ENCODE data around the gene FBXO36. TPM values are rescaled to one million over a fixed set of nuclear protein-coding genes. Genes with fewer than 3 reads are reported as not detected.
"Not testable (repeated sequence)": the region's sequence is repeated elsewhere in the genome, so short reads cannot be mapped to it uniquely, and the experiment has no call there.

Gene FBXO36
- total RNA-seq, 1 experiment from 2014 or later: 5.0 TPM

DNA sequence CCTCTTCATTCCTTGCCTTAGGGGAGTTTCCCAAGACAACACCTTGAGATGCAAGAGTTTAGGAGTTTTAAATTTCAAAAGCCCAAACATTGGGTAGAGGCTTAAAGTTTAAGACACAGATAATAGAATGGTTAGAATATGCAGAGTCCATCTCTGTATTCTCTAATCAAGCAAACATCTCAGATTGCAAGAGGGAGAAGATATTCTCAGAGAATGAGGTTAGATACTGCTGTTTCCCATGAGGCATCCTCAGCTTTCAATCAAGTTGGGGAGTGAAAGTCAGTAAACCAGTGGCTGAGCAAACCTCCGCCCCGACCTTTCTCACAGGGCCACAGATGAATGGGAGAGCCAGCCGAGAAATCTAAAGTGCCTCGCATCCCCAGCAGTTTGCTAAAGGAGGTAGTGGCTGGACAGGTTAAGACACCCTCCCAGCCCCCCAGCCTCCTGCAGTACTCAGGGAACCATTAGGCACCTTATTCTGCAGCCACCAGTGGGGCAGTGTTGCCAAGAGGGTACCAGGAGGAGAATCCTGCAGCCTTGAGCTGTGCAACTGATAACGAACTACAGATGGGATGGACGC, 30.0 kb downstream of the FBXO36 start:
- in situ Hi-C loops (cut with HindIII; ENCODE audit: low sequenced_read_pairs): no loop called here
- DNase-seq (ENCODE audit: low spot score): no peak

DNA sequence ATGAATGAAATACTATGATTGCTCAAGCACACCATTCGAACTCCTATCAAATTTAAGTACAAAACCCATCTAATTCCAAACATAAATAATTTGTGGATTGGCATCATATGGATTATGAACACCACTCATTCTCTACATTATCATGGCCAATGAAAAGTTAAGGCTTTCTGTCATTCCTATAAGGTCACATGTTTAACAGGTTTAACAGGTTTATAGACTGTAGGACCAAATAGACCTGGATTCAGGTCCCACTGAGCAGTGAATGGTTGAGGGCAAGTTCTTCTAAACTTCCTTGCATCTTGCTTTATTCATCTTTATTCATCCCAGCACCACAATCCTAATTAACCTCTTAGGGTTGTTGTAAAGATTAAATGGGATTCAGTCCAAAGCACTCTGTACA, 33.4 kb downstream of the FBXO36 start:
- in situ Hi-C loops (cut with HindIII; ENCODE audit: low sequenced_read_pairs): no loop called here
- DNase-seq (ENCODE audit: low spot score): no peak

DNA sequence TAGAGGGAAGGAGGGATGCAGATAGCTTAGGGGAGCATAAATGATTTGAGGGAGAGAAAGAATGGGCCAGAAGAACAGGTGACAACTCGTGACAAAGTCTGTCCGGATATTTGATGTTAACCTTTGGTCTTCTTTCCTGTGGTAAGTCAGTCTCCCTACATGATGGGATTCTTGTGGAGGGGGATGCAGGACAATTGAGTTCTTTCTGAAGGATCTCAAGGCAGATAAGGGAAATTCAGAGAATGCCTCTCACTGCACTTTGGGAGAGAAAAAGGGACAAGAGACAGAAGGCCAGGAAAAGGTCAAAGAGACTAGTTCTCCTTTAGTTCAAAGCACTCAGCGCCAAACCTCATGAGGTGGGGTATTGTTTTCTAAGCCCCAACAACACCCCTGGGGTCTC, 34.2 kb downstream of the FBXO36 start:
- in situ Hi-C loops (cut with HindIII; ENCODE audit: low sequenced_read_pairs): no loop called here
- DNase-seq (ENCODE audit: low spot score): no peak

DNA sequence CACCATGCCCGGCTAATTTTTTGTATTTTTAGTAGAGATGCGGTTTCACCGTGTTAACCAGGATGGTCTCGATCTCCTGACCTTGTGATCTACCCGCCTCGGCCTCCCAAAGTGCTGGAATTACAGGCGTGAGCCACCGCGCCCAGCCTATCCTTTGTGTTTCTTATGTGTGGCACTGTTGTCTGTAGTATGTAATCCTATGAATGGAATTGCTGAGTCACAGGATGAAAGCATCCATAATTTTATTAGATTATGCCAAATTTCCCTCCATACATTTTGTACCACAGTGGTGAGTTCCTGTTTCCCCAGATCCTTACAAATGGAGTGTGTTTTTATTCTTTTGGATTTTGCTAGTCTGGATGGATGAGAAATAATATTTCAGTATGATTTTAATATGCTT, 41.3 kb downstream of the FBXO36 start:
- DNase-seq (ENCODE audit: low spot score); in situ Hi-C loops (cut with HindIII; ENCODE audit: low sequenced_read_pairs): not testable (repeated sequence)

DNA sequence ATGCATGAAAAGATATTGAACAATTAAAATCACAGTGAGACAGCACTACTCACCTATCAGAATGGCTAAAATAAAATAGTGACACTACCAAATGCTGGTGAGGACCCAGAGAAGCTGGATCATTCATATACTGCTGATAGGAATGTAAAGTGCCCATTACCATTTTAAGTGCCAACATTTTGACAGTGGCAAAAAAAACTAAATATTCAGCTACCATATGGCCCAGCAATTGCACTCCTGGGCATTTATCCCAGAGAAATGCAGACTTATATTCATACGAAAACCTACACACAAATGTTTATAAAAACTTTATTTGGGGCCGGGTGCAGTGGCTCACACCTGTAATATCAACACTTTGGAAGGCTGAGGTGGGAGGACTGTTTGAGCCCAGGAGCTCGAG, 47.6 kb downstream of the FBXO36 start:
- in situ Hi-C loops (cut with HindIII; ENCODE audit: low sequenced_read_pairs): no loop called here
- no peak for DNase-seq (ENCODE audit: low spot score)

DNA sequence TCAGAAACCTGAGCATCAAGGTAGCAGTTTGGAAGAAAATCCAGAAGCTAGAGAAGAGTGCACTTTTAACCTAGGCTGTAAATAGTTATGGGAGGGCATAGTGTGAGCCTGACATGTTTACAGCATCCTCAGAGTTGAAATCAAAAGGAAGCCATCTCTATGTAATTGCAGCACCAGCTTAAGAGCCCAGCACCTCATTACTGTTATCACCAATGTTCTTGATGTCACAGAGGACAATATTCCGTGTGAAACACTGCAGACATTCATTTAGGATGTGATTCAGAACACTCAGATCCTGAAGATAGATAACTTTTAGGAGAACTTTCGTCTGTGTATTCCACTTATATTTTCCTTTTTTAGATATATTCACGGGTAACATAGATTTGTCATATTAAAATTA, 48.1 kb downstream of the FBXO36 start:
- no peak for DNase-seq (ENCODE audit: low spot score)
- in situ Hi-C loops (cut with HindIII; ENCODE audit: low sequenced_read_pairs): no loop called here

DNA sequence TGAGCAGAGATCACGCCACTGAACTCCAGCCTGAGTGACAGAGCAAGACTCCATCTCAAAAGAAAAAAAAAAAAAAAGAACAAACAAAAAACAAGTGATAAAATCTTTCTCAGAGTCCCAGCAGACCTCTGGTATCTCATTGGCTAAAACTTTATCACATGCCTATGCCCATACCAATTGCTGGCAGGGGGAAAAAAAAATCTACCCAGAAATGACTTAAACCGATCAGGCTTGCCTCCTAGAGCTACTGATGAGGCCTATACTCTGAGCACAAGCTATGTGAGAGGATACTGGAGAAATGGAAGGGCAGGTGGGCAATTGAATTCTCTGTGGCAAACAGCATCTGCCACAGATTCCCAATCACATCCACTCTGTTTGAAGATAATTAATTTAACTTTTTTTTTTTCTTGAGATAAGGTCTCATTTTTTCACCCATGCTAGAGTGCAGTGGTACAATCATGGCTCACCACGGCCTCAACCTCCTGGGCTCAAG, 49.0 kb downstream of the FBXO36 start:
- in situ Hi-C loops (cut with HindIII; ENCODE audit: low sequenced_read_pairs): no loop called here
- no peak for DNase-seq (ENCODE audit: low spot score)

DNA sequence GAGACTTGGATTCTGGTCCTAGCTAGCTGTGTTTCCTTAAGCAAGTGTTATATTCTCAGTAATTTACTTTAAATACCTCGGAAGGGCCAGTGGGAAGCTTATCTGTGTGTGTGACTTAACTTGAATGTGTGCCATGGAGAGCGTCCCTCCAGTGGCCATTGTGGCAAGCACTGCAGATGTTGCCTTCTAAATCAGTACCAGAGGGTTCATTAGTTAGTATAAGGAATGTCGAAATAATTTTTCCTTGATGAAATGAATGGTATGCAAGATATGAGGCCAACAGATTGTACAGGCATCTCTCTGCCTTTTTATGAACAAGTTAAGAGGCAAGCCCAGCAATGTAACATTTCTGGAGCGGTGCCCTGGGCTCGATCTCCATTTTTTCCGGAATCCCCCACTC, 52.0 kb downstream of the FBXO36 start:
- in situ Hi-C loops (cut with HindIII; ENCODE audit: low sequenced_read_pairs): no loop called here
- no peak for DNase-seq (ENCODE audit: low spot score)

DNA sequence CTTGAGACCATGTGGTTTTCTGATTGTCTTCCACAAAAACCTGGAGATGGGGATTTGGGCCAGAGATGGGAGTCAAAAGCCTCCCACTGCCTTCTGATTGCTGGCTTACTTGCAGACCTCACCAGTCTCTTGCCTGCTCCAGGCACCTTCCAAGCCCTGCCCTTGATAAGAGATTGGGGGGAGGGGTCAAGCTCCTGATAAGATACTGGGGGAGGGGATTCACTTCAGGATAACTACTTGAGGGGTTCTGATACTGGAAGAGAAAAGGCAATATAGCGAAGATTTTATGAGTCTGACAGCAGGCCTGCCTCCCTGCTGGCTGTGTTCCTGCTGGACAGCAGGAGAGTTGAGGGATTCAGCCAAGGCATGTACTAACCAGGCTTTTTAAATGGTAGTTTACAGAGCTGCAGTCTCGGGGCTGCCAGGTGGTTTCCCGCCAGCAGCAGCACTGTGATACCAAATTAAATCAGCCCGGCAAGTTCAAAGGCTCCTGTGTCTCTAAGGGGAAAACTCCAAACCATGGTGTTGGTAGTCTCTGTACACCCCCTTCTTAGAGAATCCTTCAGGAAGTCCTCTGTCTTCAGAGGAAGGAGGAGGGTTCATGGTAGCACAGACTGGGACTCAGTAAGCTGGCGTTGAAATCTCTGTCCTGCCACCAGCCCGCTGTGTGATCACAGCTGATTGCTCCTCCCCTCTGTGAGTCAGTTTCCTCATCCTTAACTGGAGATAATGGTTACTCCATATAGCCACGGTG, 58.3 kb downstream of the FBXO36 start:
- peak; percentile 96 for DNase-seq (ENCODE audit: low spot score)
- in situ Hi-C loops (cut with HindIII; ENCODE audit: low sequenced_read_pairs): no loop called here

DNA sequence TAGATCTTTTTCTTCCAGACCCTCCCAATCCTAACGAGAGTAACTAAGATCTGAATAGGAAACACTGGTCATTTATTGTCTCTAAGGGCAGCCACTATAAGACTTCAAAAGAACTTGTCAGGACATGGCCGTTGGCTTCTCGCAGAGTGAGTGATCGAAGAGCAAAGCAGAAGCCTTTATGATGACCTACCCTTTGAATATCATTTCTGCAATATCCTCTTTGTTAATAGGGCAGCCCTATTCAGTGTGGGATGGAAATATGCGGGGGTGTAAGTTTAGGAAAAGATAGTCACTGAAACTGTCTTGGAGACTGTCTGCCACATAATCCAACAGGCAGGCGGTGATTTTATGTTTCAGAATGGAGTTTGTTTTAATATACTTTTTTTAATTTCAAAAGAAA, 70.9 kb downstream of the FBXO36 start:
- in situ Hi-C loops (cut with HindIII; ENCODE audit: low sequenced_read_pairs): no loop called here
- no peak for DNase-seq (ENCODE audit: low spot score)

DNA sequence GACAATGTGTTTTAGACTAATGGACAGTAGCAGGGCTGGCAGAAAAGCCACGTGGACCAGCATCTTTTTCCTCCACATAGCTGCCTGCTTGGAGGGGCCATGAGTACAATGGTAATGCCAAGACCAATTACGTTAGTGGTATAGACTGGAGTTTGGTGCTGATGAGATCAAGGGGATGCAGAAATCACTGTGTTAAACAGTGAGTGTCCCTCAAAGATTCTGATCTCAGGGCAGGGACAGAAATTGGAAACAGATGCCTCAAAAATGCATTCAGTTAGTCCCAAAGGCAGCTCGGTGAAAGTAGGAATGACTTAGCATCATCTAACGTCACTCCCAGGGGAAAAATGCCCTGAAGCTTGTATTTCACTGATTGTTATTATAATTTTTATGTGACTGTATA, 74.0 kb downstream of the FBXO36 start:
- DNase-seq (ENCODE audit: low spot score): no peak
- in situ Hi-C loops (cut with HindIII; ENCODE audit: low sequenced_read_pairs): no loop called here

DNA sequence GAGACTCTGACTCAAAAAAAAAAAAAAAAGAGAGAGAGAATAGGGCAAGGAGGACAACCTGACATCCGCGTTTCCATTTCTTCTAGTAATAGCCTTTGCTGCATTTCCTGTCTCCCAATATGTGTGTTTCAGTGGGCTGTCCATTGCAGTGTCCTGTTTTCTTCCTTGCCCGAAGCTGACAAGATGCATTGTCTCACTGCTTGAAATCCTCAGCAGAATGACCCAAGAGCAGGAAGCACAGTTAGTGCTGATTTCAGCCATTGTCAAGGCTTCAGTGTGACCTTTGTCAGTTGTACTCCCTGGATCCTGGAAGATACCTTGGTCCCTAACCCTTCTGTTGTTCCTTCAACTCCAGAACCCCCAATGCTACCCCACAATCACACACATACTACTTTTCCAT, 75.3 kb downstream of the FBXO36 start:
- no peak for DNase-seq (ENCODE audit: low spot score)
- in situ Hi-C loops (cut with HindIII; ENCODE audit: low sequenced_read_pairs): no loop called here

DNA sequence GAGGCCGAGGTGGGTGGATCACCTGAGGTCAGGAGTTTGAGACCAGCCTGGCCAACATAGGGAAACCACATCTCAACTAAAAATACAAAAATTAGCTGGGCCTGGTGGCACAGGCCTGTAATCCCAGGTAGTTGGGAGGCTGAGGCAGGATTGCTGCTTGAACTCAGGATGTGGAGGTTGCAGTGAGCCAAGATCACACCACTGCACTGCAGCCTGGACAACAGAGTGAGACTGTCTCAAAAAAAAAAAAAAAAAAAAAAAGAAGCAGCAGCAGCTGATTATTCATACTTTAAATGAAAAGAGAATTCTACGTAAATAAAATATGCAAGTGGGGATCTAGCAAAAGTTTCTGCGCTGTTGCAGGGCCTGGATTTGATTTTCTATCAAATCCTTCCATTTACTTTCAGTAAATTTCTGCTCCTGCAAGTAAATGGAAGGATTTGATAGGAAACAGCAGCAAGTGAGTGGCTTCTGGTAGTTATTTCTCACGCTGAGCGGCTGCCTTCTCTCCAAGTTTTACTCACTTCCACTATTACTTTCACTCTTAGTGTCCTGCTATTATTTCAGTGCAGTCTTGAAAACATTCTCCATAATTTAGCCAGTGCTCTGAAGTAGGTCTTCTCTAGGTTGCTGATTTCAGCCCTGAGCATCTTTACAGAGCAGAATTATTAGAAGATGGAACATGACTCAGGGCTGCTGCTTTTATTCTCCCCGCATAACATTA, 78.0 kb downstream of the FBXO36 start:
- in situ Hi-C loops (cut with HindIII; ENCODE audit: low sequenced_read_pairs): no loop called here
- DNase-seq (ENCODE audit: low spot score): no peak

DNA sequence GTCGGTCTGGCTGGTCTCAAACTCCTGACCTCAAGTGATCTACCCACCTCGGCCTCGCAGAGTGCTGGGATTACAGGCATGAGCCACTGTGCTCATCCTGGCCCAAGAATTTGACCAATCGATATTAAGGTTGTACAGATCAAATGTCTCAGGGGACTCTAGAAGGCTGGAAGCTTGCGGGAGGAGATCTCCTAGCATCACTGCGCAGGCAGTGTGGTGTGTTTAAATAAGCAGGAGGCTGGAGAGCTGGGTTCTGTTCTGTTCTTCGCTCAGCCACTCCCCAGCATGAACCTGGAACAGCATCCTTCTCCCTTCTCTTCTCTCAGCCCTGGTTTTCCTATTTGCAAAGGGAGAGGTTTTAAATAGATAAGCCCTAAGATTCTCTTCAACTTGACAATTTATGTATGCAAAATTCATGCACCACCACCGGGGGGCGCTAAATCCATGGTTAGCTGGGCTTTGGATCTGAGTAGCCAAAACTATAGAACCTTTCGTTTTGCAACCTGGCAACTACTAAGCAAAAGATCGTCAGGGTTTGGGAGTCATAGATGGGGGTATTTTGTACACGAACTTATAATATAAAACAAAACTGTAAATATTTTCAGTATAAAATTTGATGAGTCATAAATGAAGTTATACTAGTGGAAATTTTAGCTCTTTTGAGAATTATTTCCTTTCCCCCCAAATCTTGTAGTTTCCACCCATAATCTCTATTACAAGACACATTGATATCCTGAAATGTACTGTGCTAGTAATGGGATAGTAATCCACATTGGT, 85.8 kb downstream of the FBXO36 start:
- DNase-seq (ENCODE audit: low spot score): peak; percentile 58
- in situ Hi-C loops (cut with HindIII; ENCODE audit: low sequenced_read_pairs): no loop called here

DNA sequence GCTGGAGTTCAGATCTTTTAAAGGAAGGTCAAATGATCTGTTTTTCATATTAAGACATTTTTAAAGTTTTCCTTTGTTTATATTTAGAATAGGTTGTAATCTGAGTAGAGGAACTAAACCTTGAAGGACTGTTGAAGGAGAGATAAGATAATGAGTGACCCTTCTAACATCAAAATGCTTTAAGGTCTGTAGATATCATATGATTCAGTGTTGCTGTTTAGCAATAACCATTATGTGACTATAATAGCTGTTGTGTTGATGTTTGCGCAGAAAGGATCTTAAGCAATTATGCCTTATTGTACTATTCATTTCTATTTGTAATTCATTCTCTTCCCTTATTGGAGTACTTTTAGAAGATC, 86.4 kb downstream of the FBXO36 start:
- in situ Hi-C loops (cut with HindIII; ENCODE audit: low sequenced_read_pairs): no loop called here
- DNase-seq (ENCODE audit: low spot score): no peak

DNA sequence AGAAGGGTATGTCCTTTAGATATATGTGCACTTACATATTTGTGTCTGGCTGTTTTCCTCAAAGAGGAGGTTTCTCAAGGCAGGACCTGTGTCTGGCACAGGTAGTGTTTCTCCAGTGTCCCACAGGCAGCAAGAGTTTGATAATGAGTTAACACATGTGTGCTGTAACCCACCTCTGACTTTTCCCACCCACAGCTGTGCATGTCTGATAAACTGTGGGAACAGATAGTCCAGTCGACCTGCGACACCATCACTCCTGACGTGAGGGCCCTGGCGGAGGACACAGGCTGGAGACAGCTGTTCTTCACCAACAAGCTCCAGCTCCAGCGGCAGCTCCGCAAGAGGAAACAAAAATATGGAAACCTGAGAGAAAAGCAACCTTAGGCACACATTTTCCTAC, 88.2 kb downstream of the FBXO36 start:
- in situ Hi-C loops (cut with HindIII; ENCODE audit: low sequenced_read_pairs): no loop called here
- no peak for DNase-seq (ENCODE audit: low spot score)

DNA sequence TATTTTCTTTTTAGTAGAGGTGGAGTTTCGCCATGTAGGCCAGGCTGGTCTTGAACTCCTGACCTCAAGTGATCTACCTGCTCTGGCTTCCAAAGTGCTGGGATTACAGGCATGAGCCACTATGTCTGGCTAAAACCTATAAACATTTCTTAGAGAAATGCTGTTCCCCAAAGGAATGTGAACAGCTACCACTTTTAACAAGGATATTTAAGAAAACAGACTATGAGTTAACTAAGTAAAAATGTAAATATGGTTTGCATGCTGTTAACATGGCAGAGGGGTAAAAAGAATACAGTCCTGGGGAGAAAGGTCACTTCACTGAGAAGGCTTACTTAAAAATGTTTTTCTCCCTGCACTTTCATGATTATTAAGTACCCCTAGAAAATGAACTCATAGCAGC, 89.3 kb downstream of the FBXO36 start:
- in situ Hi-C loops (cut with HindIII; ENCODE audit: low sequenced_read_pairs): no loop called here
- no peak for DNase-seq (ENCODE audit: low spot score)

DNA sequence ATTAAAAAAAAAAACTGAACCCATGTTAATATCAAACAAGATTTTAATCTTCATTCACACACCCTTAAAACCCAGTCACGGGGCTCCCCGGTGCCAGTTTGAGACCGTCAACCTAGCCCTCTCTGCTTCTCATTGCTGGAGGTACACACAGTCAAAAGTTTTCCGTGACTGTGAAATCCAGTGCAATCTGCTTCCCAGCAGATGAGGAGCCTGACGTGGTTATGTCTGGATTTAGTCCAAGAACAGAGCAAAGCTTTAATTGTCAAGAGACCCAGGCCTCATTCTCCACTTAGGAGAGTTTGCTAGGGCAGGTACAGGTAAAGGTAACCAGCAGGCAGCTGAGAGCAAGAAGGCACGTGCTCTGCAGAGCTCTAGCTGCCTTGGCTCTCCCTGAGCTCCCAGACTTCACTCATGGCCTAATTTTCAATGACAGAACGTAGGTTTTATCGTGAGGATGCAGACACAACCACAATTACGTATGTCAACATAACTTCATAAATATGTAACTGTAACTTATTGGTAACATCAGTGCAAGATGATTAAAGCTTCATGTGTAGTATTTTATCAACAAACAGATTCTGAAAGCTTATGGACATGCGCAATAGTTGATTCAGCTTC, 90.1 kb downstream of the FBXO36 start:
- no peak for DNase-seq (ENCODE audit: low spot score)
- in situ Hi-C loops (cut with HindIII; ENCODE audit: low sequenced_read_pairs): no loop called here

DNA sequence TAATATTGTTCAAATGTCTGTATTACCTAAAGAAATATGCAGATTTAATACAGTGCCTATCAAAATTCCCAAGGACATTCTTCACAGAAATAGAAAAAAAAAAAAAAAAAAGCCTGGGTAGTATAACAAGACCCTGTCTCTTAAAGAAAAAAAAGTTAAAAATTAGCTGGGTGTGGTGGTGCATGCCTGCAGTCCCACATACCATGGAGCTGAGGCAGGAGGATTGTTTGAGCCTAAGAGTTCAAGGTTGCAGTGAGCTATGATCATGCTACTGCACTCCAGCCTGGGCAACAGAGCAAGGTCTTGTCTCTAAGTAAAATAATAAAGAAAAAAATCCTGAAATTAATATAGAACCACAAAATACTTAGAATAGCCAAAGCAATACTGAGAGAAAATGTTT, 94.5 kb downstream of the FBXO36 start:
- in situ Hi-C loops (cut with HindIII; ENCODE audit: low sequenced_read_pairs): no loop called here
- DNase-seq (ENCODE audit: low spot score): no peak

Data from G401 (cell line).